Ovary (tissue), 3 donors: Measurements from ENCODE around the gene TRAF3IP1.

Experiments
- CTCF ChIP-seq, 3 donors: fragments of 450-650 bp in 2 of 3; fragments of 200-600 bp in 1 of 3; IDR thresholded peaks; one replicate each; pipeline versions ENCODE4 v1.5.1 to v1.8.0; 2016 to 2022; ENCODE audit warnings: antibody characterized with exemption in 3 of 3, mild to moderate bottlenecking in 1 of 3
- EP300 ChIP-seq: sonication (generic); formaldehyde crosslinking; IDR thresholded peaks from one replicate; pipeline ENCODE4 v1.6.1; 2017; ENCODE audit warnings: antibody characterized with exemption
- donor health status: DM: no; HTN: no; CAD: no.

- TF ChIP-seq CTCF (IDR thresholded peaks at IDR 0.05) (no peak), EP300 (no peak)
Observed at GRCh38 chr2:238448031-238448955, 128.0 kb downstream of the TRAF3IP1 start.
